AG09309 (cell line): Measurements from ENCODE around the gene ARHGEF12.

Source experiments
- DNase-seq: peaks from one replicate; pipeline ENCODE4 v3.0.0-alpha.2; 2010; ENCODE audit warnings: low read depth
- H3K4me3 ChIP-seq: 2 replicates; pipeline ENCODE4 v1.5.1; 2011; ENCODE audit warnings: mild to moderate bottlenecking, low read depth, low read length, moderate library complexity; ENCODE audit not compliant: control insufficient read depth
- TF ChIP-seq, protein P1 (sequence below): IDR thresholded peaks from 2 replicates; pipeline ENCODE4 v1.5.1; 2011; ENCODE audit warnings: mild to moderate bottlenecking, low read depth, low read length, inconsistent platforms; ENCODE audit not compliant: insufficient read depth, control insufficient read depth; ENCODE audit errors: missing control alignments

Gene ARHGEF12

GRCh38 chr11:120340529-120340928, 4.3 kb downstream of the ARHGEF12 start:
- no peak overlapping the region for H3K4me3 ChIP-seq
- TF ChIP-seq, protein P1, sequence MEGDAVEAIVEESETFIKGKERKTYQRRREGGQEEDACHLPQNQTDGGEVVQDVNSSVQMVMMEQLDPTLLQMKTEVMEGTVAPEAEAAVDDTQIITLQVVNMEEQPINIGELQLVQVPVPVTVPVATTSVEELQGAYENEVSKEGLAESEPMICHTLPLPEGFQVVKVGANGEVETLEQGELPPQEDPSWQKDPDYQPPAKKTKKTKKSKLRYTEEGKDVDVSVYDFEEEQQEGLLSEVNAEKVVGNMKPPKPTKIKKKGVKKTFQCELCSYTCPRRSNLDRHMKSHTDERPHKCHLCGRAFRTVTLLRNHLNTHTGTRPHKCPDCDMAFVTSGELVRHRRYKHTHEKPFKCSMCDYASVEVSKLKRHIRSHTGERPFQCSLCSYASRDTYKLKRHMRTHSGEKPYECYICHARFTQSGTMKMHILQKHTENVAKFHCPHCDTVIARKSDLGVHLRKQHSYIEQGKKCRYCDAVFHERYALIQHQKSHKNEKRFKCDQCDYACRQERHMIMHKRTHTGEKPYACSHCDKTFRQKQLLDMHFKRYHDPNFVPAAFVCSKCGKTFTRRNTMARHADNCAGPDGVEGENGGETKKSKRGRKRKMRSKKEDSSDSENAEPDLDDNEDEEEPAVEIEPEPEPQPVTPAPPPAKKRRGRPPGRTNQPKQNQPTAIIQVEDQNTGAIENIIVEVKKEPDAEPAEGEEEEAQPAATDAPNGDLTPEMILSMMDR, result no peak
- DNase-seq, result no peak

- no peak for DNase-seq
- H3K4me3 ChIP-seq, result no peak overlapping the region
- TF ChIP-seq, protein P1, result no peak
Observed at GRCh38 chr11:120342226-120342625, 6.0 kb downstream of the ARHGEF12 start.

GRCh38 chr11:120342678-120343077, 6.5 kb downstream of the ARHGEF12 start:
- TF ChIP-seq, protein P1, result no peak
- H3K4me3 ChIP-seq, result no peak overlapping the region
- no peak for DNase-seq

DNA sequence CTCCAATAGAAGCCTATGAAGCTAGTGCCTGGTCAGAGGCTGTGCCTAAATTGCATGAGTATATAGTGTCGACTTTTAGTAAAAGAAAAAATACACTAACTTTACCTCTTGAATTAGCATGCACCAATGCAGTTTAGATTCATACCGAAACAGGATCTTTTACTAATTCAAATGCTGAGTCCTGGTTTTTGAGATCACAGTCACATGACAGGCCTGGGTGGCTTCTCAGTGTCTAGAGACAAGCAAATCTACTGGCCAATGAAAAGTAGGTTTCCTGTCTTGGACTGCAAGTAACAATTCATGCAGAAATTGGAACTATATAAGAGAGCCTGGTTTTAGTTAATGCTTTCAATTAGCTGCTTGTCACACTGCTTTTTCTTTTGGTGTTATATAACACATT, 7.2 kb downstream of the ARHGEF12 start:
- H3K4me3 ChIP-seq, result no peak overlapping the region
- DNase-seq, result no peak
- TF ChIP-seq, protein P1, result no peak

DNA sequence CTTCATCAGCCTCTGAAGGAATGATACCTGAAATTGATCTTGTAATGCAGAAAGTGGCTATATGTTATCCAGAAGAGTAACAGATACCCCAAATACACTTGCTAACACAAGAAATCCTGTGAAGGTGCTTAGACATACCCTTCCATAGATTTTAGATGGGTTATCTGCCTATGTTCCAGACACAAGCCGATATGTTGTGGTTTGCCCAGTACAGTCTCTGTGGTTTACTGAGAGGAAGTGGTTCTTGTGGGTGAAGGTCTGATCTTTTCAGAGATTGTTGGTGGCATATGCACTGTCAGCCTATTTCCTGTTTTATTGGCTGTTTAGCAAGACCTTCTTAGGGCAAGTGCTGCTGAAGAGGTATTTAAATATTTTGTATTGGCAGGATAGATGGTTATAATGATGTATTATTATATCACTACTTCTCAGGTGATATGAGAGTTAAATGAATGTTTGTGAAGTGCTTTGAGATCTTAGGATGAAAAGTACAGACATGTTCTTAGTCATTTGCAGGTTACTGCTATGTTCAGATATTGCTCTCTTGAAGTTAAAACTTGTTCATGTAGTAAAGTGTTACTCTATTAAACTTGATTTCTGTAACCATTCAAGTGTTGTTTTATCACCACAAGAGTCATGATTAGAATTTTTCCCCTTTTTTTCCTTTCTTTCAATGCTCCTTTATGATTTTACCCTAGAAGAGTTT, 8.2 kb downstream of the ARHGEF12 start:
- no peak for DNase-seq
- TF ChIP-seq, protein P1, result no peak
- H3K4me3 ChIP-seq, result no peak overlapping the region

DNA sequence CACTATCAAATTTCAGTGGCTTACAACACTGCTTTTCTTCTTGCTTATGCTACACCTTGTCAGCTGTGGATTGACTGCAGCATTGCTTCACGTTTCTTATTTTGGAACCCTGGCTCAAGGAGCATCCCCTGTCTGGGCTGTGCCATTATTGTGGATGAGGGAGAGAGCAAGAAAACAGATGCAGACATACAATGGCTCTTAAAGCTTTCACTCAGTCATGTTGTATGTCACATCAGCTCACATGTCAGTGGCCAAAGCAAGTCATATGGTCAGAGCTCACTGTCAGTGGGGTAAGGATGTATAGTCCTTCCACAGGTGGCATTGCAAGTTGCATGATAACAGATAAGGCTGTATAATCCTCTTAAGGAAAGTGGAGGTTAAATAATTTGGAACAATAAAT, 10.0 kb downstream of the ARHGEF12 start:
- TF ChIP-seq, protein P1, result no peak
- DNase-seq, result no peak
- H3K4me3 ChIP-seq, result no peak overlapping the region
